ENCODE data around the gene RERE. TPM values are rescaled to one million over a fixed set of nuclear protein-coding genes. Genes with fewer than 3 reads are reported as not detected.

Gene RERE
- polyA plus RNA-seq, 1 experiment: 14.3 TPM

DNA sequence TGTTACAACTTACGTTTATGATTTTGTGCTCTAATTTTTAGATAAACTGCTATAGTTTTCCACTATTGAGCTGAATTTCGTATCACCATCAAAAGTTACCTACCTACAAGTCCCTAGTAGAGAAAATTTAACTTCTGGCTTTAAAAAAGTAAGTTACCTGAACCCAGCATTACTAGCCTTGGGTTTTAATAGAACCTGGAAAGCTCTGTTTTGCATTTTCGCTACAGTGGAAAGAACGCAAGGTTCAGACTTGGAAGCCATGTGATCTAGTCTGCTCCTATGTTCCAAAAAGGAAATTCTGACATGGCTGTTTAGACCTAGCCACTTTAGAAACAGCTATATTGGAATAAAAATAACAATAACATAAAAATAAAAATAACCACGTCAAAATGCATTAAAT lies 389.0 kb downstream of the RERE start:
- ChIA-PET POLR2A (no interaction called here), CTCF (no interaction called here)
- TF ChIP-seq, protein P1, sequence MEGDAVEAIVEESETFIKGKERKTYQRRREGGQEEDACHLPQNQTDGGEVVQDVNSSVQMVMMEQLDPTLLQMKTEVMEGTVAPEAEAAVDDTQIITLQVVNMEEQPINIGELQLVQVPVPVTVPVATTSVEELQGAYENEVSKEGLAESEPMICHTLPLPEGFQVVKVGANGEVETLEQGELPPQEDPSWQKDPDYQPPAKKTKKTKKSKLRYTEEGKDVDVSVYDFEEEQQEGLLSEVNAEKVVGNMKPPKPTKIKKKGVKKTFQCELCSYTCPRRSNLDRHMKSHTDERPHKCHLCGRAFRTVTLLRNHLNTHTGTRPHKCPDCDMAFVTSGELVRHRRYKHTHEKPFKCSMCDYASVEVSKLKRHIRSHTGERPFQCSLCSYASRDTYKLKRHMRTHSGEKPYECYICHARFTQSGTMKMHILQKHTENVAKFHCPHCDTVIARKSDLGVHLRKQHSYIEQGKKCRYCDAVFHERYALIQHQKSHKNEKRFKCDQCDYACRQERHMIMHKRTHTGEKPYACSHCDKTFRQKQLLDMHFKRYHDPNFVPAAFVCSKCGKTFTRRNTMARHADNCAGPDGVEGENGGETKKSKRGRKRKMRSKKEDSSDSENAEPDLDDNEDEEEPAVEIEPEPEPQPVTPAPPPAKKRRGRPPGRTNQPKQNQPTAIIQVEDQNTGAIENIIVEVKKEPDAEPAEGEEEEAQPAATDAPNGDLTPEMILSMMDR (IDR thresholded peaks at IDR 0.05; ENCODE audit: low read depth, low read length): no peak
- Histone ChIP-seq H3K27me3 (ENCODE audit: control insufficient read depth, insufficient read depth, low read length) (no peaks in the 10 kb centered on the region), H3K4me3 (ENCODE audit: low read depth, low read length) (no peak overlapping the region), H3K27ac (ENCODE audit: low read depth, low read length) (no peak overlapping the region), H3K9me3 (ENCODE audit: control insufficient read depth, insufficient read depth, low read length) (no peaks in the 10 kb centered on the region)
- no peak for DNase-seq (ENCODE audit: low read depth, low spot score)

DNA sequence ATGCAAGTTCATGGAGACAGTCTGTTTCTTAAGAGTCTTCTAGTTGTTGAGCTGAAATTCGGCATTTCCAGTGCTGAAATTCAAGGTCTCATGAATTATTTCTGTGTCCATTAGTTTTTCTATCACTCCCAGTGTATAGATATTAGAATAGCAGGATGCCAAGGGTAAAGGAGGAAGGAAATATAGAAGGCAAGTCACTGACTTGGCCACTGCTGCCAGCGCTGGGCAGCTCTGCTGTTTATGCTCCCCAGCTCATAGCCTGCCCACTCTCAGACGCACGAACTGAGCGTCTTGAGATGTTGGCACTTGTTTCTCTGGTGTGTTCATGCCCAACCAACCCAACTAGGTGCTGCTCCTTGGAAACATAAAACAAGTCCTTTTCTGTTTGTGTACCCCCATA lies 389.5 kb downstream of the RERE start:
- no peak for DNase-seq (ENCODE audit: low read depth, low spot score)
- CTCF ChIA-PET: no interaction called here
- Histone ChIP-seq H3K9me3 (ENCODE audit: control insufficient read depth, insufficient read depth, low read length) (no peaks in the 10 kb centered on the region; the same call in 1 of the 2 replicates), H3K4me3 (ENCODE audit: low read depth, low read length) (no peak overlapping the region), H3K27me3 (ENCODE audit: control insufficient read depth, insufficient read depth, low read length) (no peaks in the 10 kb centered on the region), H3K27ac (ENCODE audit: low read depth, low read length) (no peak overlapping the region)
- TF ChIP-seq, protein P1 (IDR thresholded peaks at IDR 0.05; ENCODE audit: low read depth, low read length): no peak
- POLR2A ChIA-PET: no interaction called here

DNA sequence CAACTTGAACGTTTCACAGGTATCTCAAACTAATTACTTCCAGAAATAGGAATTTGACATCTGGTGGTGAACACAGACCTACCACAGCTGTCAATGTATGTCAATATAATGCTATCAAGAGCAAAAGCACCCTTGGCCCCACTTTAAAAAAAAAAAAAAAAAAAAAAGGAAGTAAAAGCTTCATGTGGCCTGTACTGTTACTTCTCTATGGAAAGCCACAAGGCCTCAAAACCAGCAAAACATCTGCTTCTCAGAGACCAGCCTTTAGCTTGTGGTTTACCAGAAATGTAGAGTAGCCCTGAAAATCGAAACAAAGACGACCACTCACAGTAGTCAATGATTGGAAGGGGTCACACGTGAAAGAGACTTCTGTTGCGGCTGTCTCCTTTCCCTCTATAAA lies 389.9 kb downstream of the RERE start:
- H3K4me3 ChIP-seq (ENCODE audit: low read depth, low read length): no peak overlapping the region
- DNase-seq (ENCODE audit: low read depth, low spot score): no peak
- ChIA-PET CTCF (no interaction called here), POLR2A (no interaction called here)
- H3K27ac ChIP-seq (ENCODE audit: low read depth, low read length): no peak overlapping the region
- no peaks in the 10 kb centered on the region for H3K27me3 ChIP-seq (ENCODE audit: control insufficient read depth, insufficient read depth, low read length)
- TF ChIP-seq, protein P1 (IDR thresholded peaks at IDR 0.05; ENCODE audit: low read depth, low read length): no peak
- H3K9me3 ChIP-seq (ENCODE audit: control insufficient read depth, insufficient read depth, low read length): no peaks in the 10 kb centered on the region; the same call in 1 of the 2 replicates

DNA sequence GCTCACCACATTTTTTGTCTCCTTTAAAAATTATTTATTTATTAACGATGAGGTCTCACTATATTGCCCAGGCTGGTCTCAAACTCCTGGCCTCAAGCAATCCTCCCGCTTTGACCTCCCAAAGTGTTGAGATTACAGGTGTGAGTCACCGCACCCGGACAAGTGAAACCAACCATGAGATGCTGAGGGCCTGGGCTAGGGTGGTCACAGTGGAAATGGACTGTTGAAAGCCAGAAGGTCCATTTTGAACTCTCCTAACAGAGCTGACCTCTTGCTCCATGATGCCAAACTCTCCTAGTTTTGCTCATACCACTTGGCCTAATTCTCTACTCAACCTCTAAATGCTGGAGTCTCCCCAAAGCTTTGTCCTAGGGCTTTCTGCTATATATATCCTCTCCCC lies 390.4 kb downstream of the RERE start:
- POLR2A ChIA-PET: no interaction called here
- H3K27me3 ChIP-seq (ENCODE audit: control insufficient read depth, insufficient read depth, low read length): no peaks in the 10 kb centered on the region

DNA sequence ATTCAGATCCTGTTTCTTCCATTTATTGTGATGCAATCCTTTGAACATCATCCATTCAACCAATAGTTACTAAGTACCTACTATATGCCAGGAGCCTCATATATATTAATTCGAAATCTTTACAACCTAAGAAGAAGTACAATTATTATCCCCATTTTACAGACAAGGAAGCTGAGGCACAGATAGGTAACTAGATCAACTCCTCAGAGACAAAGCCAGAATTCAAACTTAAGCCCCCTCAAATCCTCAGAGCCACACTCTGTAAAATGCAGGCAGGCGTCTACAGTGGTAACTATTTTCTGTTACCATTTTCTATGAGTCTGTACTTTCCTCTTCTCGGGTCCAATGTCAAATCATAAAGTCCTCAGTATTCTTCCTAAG lies 391.7 kb downstream of the RERE start:
- TF ChIP-seq, protein P1 (IDR thresholded peaks at IDR 0.05; ENCODE audit: low read depth, low read length): no peak
- ChIA-PET POLR2A (no interaction called here), CTCF (no interaction called here)
- H3K27me3 ChIP-seq (ENCODE audit: control insufficient read depth, insufficient read depth, low read length): no peaks in the 10 kb centered on the region
- no peaks in the 10 kb centered on the region; the same call in 1 of the 2 replicates for H3K9me3 ChIP-seq (ENCODE audit: control insufficient read depth, insufficient read depth, low read length)
- DNase-seq (ENCODE audit: low read depth, low spot score): no peak
- H3K27ac ChIP-seq (ENCODE audit: low read depth, low read length): no peak overlapping the region
- H3K4me3 ChIP-seq (ENCODE audit: low read depth, low read length): no peak overlapping the region

More for the DNA sequence above, 390.4 kb downstream of the RERE start:
- CTCF ChIA-PET: no interaction called here
- no peak overlapping the region for H3K4me3 ChIP-seq (ENCODE audit: low read depth, low read length)
- TF ChIP-seq, protein P1 (IDR thresholded peaks at IDR 0.05; ENCODE audit: low read depth, low read length): no peak
- H3K27ac ChIP-seq (ENCODE audit: low read depth, low read length): no peak overlapping the region
- no peak for DNase-seq (ENCODE audit: low read depth, low spot score)
- no peaks in the 10 kb centered on the region; the same call in 1 of the 2 replicates for H3K9me3 ChIP-seq (ENCODE audit: control insufficient read depth, insufficient read depth, low read length)

All from AG04450 (cell line).